Mesothelial cell of epicardium (in vitro differentiated cells): ENCODE measurements around the gene LTBP1. TPM values are rescaled to one million over a fixed set of nuclear protein-coding genes. Genes with fewer than 3 reads are reported as not detected.

Experiments used
- DNase-seq, 2 experiments: peaks; one replicate each; pipeline ENCODE4 v3.0.0; 2021; ENCODE audit warnings: low spot score in 2 of 2; ENCODE audit not compliant: unreplicated experiment in 2 of 2
- H3K27ac Mint-ChIP-seq: 2 replicates; pipeline ENCODE4 v1.8.0; 2021; ENCODE audit warnings: mixed read lengths
- H3K27me3 Mint-ChIP-seq: 2 replicates; pipeline ENCODE4 v1.8.0; 2021; ENCODE audit warnings: low read depth, mixed read lengths
- H3K36me3 Mint-ChIP-seq: 2 replicates; pipeline ENCODE4 v1.8.0; 2021; ENCODE audit warnings: mixed read lengths
- H3K4me1 Mint-ChIP-seq: 2 replicates; pipeline ENCODE4 v1.8.0; 2021; ENCODE audit warnings: mixed read lengths
- H3K4me3 Mint-ChIP-seq: 2 replicates; pipeline ENCODE4 v1.8.0; 2021; ENCODE audit warnings: mild to moderate bottlenecking, moderate library complexity, mixed read lengths
- H3K9me3 Mint-ChIP-seq: 2 replicates; pipeline ENCODE4 v1.8.0; 2021; ENCODE audit warnings: mixed read lengths
- total RNA-seq: library from RNA; stranded (reverse); gene quantifications from 3 replicates; pipeline ENCODE4 v1.2.1, GENCODE V29; 2021
- TF ChIP-seq, protein P1 (sequence below): fragments of 200-600 bp; sonication (generic); IDR thresholded peaks from one replicate; pipeline ENCODE4 v1.5.0; 2021; ENCODE audit warnings: antibody characterized with exemption; ENCODE audit not compliant: unreplicated experiment

The LTBP1 gene, protein sequence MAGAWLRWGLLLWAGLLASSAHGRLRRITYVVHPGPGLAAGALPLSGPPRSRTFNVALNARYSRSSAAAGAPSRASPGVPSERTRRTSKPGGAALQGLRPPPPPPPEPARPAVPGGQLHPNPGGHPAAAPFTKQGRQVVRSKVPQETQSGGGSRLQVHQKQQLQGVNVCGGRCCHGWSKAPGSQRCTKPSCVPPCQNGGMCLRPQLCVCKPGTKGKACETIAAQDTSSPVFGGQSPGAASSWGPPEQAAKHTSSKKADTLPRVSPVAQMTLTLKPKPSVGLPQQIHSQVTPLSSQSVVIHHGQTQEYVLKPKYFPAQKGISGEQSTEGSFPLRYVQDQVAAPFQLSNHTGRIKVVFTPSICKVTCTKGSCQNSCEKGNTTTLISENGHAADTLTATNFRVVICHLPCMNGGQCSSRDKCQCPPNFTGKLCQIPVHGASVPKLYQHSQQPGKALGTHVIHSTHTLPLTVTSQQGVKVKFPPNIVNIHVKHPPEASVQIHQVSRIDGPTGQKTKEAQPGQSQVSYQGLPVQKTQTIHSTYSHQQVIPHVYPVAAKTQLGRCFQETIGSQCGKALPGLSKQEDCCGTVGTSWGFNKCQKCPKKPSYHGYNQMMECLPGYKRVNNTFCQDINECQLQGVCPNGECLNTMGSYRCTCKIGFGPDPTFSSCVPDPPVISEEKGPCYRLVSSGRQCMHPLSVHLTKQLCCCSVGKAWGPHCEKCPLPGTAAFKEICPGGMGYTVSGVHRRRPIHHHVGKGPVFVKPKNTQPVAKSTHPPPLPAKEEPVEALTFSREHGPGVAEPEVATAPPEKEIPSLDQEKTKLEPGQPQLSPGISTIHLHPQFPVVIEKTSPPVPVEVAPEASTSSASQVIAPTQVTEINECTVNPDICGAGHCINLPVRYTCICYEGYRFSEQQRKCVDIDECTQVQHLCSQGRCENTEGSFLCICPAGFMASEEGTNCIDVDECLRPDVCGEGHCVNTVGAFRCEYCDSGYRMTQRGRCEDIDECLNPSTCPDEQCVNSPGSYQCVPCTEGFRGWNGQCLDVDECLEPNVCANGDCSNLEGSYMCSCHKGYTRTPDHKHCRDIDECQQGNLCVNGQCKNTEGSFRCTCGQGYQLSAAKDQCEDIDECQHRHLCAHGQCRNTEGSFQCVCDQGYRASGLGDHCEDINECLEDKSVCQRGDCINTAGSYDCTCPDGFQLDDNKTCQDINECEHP (N-terminal part only)
- 73.9 to 80.2 TPM (median 75.3 TPM) in 3 replicates for total RNA-seq

DNA sequence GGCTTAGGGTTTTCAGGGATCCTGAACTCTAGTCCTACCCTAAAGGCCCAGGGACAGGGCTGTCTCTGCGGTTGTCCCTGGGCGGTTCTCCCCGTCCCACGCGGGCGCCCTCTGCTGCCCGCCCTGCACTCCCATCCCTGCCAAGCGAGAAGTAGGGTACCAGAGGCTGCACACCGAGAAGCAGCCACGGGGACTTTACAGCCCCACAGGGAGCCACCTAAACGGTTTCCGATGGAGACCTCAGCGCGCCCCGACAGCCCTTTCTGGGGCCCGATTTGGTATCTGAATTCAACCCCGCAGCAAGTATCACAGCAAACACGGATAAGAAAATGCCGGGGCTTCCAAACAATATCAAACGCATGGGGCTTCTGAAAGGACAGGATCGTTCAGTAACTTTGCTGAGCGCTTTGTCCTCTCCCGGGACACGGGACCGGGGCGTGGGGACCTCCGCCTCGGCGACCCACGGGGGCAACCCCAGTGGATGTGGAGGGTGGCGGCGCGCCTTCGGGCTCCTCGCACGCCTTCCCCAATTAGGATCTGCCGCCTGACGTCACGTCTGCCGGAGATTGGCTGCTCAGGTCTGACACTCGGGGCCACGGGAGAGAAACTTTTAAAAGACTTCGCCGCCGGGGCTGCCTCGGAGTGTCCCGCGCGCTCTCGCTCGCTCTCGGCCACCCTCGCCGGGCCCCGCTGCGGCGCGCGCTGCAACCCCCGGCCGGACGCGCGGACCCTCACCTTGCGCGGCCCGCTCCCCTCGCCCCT, at the start of gene LTBP1:
TSS of gene LTBP1 (plus strand) at position 640 of the 762 bp plus-strand sequence. CDS start 372 bp downstream, outside the sequence.
- peak within 1 kb of the TSS; percentile 93 for H3K27ac Mint-ChIP-seq
- peak; percentile 47 to 79 for DNase-seq
- peaks cover 24% of the 10 kb centered on the region for H3K4me1 Mint-ChIP-seq
- peak within 1 kb of the TSS; percentile 82 for H3K4me3 Mint-ChIP-seq
- TF ChIP-seq, protein P1, sequence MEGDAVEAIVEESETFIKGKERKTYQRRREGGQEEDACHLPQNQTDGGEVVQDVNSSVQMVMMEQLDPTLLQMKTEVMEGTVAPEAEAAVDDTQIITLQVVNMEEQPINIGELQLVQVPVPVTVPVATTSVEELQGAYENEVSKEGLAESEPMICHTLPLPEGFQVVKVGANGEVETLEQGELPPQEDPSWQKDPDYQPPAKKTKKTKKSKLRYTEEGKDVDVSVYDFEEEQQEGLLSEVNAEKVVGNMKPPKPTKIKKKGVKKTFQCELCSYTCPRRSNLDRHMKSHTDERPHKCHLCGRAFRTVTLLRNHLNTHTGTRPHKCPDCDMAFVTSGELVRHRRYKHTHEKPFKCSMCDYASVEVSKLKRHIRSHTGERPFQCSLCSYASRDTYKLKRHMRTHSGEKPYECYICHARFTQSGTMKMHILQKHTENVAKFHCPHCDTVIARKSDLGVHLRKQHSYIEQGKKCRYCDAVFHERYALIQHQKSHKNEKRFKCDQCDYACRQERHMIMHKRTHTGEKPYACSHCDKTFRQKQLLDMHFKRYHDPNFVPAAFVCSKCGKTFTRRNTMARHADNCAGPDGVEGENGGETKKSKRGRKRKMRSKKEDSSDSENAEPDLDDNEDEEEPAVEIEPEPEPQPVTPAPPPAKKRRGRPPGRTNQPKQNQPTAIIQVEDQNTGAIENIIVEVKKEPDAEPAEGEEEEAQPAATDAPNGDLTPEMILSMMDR: peak; percentile 48
- H3K9me3 Mint-ChIP-seq: no peaks in the 10 kb centered on the region
- H3K36me3 Mint-ChIP-seq: peaks cover 1% of the 10 kb centered on the region
- H3K27me3 Mint-ChIP-seq: no peaks in the 10 kb centered on the region

DNA sequence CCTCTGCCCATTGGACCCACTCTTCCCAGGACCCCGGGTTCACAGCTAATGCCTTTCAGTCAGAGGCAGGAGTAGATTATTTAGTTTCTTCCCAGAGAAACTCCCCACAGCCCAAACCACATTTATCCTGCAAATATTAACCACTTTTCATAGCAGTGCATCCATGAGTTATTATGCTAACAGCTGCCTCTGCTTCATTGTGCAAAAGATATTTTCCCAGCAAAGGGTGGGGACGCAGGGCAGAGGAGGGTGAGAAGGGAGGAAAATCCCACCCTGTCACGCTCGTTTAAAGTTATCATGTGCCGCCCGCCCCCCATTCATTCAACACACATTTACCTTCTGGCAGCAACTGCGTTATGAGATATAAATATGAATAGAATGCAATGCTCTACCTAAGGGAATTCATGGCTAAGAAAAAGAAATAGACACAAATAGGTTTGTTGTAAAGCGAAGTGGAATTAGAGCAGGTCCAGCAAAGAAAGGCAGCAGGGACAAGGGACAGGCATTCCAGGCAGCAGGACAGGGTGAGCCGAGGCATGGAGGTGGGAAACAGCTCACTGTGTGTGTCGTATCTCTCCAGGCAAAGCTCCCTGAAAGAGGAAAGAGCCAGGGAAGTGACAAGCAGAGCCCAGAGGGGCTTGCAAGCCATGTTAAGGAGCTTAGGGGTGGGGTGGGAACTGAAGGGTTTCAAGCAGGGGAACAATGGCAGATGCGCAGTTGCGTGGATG, 46.3 kb upstream of the LTBP1 start:
- H3K36me3 Mint-ChIP-seq: peaks cover 3% of the 10 kb centered on the region
- no peak overlapping the region for H3K4me3 Mint-ChIP-seq
- H3K27me3 Mint-ChIP-seq: peaks cover 3% of the 10 kb centered on the region
- DNase-seq: no peak
- no peak overlapping the region for H3K27ac Mint-ChIP-seq
- TF ChIP-seq, protein P1: no peak
- H3K9me3 Mint-ChIP-seq: peaks cover 7% of the 10 kb centered on the region
- H3K4me1 Mint-ChIP-seq: peaks cover 6% of the 10 kb centered on the region

DNA sequence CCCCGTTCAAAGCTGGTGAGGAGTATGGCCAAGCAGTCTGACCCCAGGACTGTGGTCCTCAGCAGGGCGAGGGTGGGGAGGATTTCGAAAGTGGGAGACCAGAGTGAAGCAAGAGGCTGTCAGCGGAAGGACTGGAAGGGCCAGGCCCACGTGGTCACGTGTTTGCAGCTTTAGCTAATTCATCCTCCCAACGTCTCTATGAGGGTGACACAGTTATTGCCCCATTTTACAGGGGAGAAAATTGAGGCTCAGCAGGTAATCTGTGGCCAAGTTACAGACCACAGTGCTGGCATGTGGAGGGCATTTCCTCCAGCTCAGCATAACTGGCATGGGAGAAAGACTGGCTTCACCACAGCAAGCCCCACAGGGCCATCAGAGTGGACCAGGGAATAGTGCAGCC, 45.4 kb upstream of the LTBP1 start:
- H3K27me3 Mint-ChIP-seq: peaks cover 3% of the 10 kb centered on the region
- TF ChIP-seq, protein P1: no peak
- no peak overlapping the region for H3K4me3 Mint-ChIP-seq
- H3K4me1 Mint-ChIP-seq: peaks cover 6% of the 10 kb centered on the region
- H3K9me3 Mint-ChIP-seq: peaks cover 14% of the 10 kb centered on the region
- H3K36me3 Mint-ChIP-seq: peaks cover 9% of the 10 kb centered on the region
- H3K27ac Mint-ChIP-seq: no peak overlapping the region
- DNase-seq: no peak

DNA sequence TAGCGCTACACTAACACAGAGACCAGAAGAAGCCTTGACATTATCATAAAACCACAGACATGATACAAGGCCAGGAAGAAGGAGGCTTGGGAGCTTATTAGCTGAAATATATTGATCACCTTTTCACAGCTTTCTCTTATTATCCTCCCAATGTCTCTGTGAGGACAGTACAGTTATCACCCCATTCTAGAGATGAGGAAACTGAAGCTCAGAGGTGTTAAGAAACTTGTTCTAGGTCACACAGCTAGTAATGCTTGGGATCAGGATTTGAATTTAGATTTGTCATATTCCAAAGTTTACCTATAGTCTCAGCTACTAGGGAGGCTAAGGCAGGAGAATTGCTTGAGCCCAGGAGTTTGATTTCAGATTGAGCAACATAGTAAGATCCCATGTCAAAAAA, 44.6 kb upstream of the LTBP1 start:
- TF ChIP-seq, protein P1: no peak
- peaks cover 12% of the 10 kb centered on the region for H3K9me3 Mint-ChIP-seq
- H3K36me3 Mint-ChIP-seq: peaks cover 7% of the 10 kb centered on the region
- no peak overlapping the region for H3K27ac Mint-ChIP-seq
- no peak for DNase-seq
- peaks cover 6% of the 10 kb centered on the region for H3K4me1 Mint-ChIP-seq
- peaks cover 3% of the 10 kb centered on the region for H3K27me3 Mint-ChIP-seq
- H3K4me3 Mint-ChIP-seq: no peak overlapping the region
